ENCODE results near the gene IL22.
A peak's percentile ranks its signal among the peaks of the same experiment; 100 is the strongest.

IL22 gene

DNA sequence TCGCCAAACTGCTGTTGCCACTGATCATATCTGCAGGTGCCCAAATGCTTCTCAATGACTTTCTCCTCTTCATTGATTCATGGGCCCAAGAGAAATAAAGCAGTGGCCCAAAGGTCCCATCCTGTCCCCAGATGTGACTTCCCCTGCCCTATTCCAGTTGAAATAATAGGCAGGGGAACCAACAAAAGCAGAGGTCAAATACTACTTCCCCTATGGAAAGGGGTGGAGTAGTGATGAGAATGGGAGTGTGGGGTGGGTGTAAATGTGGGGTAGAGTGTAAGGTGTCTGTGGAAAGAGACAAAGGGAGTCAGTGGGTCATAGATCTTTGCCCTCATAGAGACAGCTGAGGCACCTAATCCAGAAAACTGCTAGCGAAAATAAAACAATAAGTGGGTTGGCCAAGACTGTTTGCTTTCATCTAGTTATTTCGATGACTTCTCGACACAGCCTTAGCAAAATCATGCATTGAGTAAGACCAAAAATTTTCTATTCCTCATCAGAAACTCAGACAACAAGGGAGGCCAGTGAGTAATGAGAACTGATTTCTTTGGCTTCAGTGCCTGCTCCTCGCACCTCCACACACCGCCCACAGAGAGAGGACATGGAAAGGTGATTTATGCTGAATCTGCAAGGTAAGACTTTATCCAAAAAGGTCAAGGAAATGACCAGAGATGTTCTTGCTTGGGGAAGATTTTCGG is 10.9 kb upstream of the IL22 start:
- no peak for DNase-seq (ENCODE audit: low read depth in 2 of 2)

DNA sequence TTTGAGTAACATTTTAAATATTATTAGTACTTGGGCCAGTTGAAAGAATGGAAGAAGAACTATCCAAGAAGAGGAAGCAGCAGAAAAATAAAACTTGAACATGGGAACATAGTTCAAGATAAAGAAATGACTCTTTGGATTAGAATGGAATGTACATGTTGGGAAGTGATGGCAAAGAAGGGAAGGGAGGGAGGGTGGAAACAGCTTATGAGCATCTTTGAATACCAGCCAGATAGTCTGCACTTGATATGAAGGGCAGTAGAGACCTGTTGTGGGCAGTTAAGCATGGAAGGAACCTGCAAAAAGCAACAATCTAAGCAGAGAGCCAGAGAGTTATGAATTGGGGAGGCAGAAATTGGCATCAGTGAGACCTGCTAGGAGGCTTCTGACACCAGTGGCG is 10.0 kb upstream of the IL22 start:
- no peak for DNase-seq (ENCODE audit: low read depth in 2 of 2)

- DNase-seq (ENCODE audit: low read depth in 2 of 2): no peak
These were observed 8.5 kb upstream of the IL22 start for GRCh38 chr12:68261896-68262295.

DNA sequence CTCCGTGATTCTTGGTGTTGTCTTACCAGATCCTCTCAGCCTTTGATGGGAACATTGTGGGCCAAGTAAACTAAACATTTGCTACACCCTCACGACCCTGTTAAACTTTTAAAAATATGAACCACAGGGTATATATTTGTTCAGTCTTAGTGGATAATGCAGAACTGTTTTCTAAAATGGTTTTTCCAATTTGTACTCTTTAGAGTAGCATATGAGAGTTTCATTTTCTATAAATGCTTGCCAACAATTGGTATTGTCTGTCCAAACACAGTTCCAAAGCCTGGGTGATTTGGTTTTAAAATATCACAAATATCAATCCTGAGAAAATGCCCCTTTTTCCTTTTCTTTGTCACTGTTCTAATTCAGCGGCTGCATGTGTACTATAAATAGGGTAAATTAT is 6.7 kb upstream of the IL22 start:
- no peak for DNase-seq (ENCODE audit: low read depth in 2 of 2)

GRCh38 chr12:68259318-68259940 is 6.0 kb upstream of the IL22 start:
- DNase-seq (ENCODE audit: low read depth in 2 of 2): peak in 1 of 2 donors; percentile 23

DNA sequence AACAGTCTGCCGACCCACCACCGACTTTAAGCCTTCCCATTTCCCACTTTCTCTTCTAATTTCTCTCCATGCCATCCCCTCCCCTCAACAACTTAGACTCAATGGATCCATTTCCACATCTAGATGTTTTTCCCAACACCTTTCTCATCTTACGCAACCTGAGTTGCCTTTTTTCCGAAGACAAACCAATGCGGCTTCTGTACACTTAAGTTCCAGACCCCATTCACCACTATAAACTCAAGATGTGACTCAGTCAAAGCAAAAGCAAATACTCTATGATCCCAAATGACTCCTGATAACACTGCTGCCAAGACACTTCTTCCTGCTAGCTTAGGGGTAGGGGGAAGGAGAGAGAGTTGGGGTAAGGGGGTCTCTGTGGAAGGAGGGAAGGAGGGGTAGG is 1.3 kb downstream of the IL22 start:
- DNase-seq (ENCODE audit: low read depth in 2 of 2): no peak

GRCh38 chr12:68250454-68250853 is 3.0 kb downstream of the IL22 start:
- no peak for DNase-seq (ENCODE audit: low read depth in 2 of 2)

DNA sequence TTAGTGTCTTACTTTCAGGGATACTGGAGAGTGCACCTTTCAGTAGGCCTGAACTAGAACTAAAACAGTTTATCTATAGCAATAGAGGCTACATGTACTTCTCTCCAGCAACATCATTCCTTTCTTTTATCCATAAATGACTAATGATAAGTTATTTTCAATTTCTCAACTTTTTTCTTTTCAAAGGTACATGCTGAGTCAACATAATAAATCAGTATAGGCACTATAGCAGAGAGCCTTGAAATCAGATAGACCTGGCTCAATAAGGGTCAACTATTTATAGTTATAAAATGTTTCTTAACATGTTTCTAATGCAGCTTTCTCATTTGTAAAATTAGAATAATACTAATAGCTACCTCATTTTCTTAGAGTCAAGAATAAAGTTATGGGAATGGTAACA is 5.6 kb downstream of the IL22 start:
- no peak for DNase-seq (ENCODE audit: low read depth in 2 of 2)

DNA sequence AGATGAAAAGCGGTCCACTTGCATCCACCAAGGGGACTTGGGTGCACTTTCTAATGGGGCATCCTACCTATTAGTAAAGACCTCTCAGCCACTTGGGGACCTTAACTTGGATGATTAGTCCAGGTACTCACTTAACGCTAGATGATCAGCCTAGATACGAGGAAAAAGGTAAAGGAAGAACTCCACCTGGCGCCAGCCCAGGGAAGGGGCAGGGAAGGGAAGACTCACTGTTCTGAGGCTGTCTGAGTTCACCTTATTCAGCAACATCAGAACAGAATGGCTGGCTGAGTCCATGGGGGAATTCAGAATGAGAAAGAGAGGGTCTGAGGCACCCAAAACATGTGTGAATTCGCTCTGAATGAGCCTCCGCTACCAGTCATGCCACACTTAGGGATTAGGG is 7.1 kb downstream of the IL22 start:
- DNase-seq (ENCODE audit: low read depth in 2 of 2): no peak

DNA sequence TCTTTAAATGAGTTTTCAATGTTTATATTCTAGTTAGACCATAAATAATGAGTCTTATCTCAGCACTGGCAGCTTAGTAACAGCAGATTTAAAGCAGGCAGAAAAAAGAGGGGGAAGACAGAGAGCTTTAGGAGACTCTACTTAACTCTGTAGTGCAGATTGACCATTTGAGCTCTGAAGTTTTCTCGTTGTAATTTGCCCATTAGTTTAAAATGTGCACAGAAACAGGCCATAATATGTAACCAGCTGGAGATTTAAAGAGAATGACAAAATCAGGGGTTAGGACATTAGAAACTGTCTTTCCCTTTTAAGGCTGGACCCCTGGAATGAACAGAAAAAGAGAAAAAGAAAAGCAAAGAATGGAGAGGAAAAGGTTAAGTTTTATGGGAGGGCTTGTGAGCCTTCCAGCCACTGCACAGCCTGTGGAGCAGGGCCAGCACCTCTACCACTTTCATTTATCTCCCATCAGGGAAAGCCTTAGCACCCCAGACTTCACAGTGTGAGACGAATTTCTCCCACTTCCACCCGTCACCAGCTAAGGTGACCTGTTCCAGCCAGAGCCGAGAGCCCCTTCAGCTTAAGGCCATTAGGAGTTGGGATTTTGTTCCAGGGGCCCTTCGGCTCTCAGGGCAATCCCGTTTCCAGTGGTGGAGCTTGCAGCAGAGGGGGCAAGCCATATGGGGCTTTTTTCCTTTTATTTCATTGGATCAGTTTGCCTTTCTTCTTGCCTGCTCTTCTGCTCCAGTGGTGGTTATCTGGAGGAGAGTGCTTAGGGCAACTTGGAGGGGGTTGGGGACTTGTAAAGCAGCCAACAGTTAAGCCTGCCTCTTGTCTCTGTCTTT is 8.0 kb downstream of the IL22 start:
- no peak for DNase-seq (ENCODE audit: low read depth in 2 of 2)

- DNase-seq (ENCODE audit: low read depth in 2 of 2): no peak
These were observed 10.6 kb downstream of the IL22 start for GRCh38 chr12:68242777-68243176.

GRCh38 chr12:68240975-68241374 is 12.4 kb downstream of the IL22 start:
- DNase-seq (ENCODE audit: low read depth in 2 of 2): peak; percentile 12 to 30

GRCh38 chr12:68240079-68240478 is 13.3 kb downstream of the IL22 start:
- no peak for DNase-seq (ENCODE audit: low read depth in 2 of 2)

DNA sequence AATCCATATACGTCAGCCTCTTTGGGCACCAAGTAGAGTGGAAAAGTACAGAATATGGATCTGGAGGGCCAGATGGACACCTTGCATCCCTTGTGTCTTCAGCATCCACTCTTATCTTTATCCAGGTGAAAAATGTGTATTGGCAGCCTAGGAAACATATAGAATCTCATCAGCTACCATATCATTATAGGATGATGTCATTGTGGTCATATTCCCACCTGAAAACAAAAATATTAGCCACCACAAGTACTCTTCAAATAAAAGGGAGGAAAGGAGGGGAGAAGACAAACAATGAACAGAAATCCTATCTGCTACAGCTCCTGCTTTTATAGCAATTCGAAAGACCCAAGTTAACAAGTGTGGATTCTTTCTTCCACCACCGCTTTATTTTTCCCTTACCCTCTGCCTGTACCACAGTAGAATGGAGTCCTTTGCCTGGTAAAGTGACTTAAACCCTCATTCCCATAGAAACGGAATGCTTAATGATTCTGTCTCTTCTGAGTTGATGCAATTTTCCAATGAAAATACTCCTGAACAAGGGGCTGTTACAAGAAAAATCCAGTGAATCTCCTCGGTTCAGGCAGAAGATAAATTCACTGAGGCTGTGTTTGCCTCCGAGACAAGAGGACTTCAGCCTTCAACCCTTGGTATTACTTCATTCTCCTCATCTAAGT is 14.0 kb downstream of the IL22 start:
- no peak for DNase-seq (ENCODE audit: low read depth in 2 of 2)

DNA sequence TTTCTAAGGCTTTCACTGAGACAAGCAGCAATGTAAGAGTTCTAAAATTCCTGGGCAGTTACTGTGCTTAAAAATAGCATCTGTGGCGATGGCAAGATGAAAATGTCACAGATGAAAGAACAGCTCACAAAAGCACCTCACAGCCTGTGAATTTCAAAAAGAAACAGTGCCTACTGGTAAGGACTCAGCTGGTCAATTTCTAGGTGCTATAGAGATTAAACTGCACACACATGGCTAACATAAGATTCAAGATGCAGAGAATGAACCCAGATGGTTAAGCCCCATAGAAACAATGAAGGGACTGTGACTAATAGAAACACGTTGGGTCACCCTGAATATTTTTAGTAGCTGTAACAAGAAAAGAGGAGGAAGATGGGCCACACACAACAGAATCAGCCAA is 15.8 kb downstream of the IL22 start:
- no peak for DNase-seq (ENCODE audit: low read depth in 2 of 2)

GRCh38 chr12:68237078-68237477 is 16.3 kb downstream of the IL22 start:
- no peak for DNase-seq (ENCODE audit: low read depth in 2 of 2)

DNA sequence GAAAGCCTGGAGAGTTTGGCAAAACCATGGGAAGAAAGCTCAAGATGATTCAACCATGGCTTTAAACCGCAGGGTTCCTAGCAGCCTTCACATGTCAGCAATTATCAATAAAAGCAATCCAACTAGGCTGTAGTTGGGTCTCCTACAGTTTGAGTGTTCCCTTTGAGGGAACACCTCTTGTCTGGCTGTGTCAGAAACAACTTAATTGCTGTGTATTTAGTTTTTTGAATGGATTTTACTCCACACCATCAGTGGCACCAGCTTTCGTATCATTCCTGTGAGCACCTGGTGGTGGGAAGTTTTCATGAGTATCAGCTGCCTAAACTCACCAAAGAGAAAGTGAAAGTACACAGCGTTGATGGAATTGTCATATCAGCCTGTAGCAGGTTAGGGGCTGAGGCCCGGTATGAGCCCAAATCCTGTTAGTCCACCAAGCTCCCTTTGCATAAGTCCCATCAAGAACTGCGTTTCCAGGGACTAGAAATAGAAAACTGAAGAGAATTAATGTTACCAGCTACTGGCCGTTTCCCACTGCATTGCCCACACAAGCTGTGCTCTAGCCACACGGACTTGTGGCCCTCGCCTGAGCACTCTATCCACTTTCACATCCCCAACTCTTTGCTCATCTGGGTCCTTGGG is 16.9 kb downstream of the IL22 start:
- DNase-seq (ENCODE audit: low read depth in 2 of 2): no peak

GRCh38 chr12:68235576-68235975 is 17.8 kb downstream of the IL22 start:
- no peak for DNase-seq (ENCODE audit: low read depth in 2 of 2)

DNA sequence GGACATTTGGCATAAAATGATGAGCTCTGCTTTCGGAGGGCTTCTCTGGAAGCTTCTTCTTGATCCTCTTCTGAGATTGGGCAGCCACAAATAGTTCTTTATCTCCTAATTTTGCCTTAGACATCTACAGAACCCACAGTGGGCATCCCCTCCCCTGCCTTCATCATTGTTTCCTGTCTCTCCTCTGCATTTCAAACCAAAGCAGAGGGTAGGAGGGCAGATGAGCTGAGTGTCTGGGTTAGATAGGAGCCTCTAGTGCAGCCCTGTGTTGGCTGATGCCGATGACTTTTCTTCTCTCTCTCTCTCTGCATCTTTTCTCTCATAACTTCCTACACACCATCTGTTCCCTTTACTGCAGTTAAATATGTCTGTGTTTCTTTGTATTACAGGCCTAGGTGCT is 19.3 kb downstream of the IL22 start:
- DNase-seq (ENCODE audit: low read depth in 2 of 2): no peak

- DNase-seq (ENCODE audit: low read depth in 2 of 2): no peak
These were observed 19.9 kb downstream of the IL22 start for GRCh38 chr12:68233498-68233897.

DNA sequence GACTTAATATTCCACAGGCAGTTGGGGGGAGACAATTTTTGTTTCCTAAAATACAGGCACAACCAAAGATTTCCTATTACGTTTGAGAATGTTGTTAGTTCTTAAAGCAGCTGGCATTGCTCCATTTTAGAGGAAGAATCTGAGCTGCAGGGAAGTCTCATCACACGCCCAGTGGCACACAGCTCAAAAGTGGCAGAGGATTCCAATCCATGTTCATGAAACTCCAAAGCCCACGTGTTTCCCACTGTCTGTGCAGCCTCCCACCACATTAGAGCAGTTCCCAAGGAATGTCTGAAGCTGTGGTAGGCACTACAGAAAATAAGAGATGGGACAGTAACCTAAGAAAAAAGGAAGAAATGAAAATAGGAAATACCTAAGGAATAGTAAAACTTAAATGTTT is 21.7 kb downstream of the IL22 start:
- DNase-seq (ENCODE audit: low read depth in 2 of 2): no peak

- no peak for DNase-seq (ENCODE audit: low read depth in 2 of 2)
These were observed 22.2 kb downstream of the IL22 start for GRCh38 chr12:68231229-68231628.
